OCI-LY1 (cell line): Measurements from ENCODE around the gene SPDYE6.

ENCODE experiments used
- H2AFZ ChIP-seq: fragments of 200-600 bp; sonication (generic), shearing (Covaris generic); 2 replicates; pipeline ENCODE4 v1.6.0; 2014; ENCODE audit warnings: antibody characterized with exemption, mild to moderate bottlenecking, low read length
- H3F3A ChIP-seq: fragments of 200-600 bp; sonication (generic), shearing (Covaris generic); 2 replicates; pipeline ENCODE4 v1.6.0; 2014; ENCODE audit warnings: mild to moderate bottlenecking, antibody characterized with exemption, low read length, moderate library complexity; ENCODE audit not compliant: insufficient read depth
- H3K27ac ChIP-seq: fragments of 200-600 bp; sonication (generic); 2 replicates; pipeline ENCODE4 v1.5.1; 2014; ENCODE audit warnings: low read length, mixed run types, mild to moderate bottlenecking, low read depth; ENCODE audit not compliant: poor library complexity, severe bottlenecking
- H3K27me3 ChIP-seq: fragments of 200-600 bp; sonication (generic); 2 replicates; pipeline ENCODE4 v1.6.0; 2014; ENCODE audit warnings: antibody characterized with exemption, mild to moderate bottlenecking, low read length, moderate library complexity; ENCODE audit not compliant: insufficient read depth
- H3K36me3 ChIP-seq: fragments of 200-600 bp; sonication (generic); 2 replicates; pipeline ENCODE4 v1.6.1; 2014; ENCODE audit warnings: mild to moderate bottlenecking, antibody characterized with exemption, low read length, moderate library complexity, mixed read lengths; ENCODE audit not compliant: insufficient read depth
- H3K4me1 ChIP-seq: fragments of 200-600 bp; sonication (generic); 2 replicates; pipeline ENCODE4 v1.5.1; 2014; ENCODE audit warnings: mild to moderate bottlenecking, low read length, moderate library complexity; ENCODE audit not compliant: insufficient read depth, severe bottlenecking
- H3K4me2 ChIP-seq: fragments of 200-600 bp; sonication (generic), shearing (Covaris generic); 2 replicates; pipeline ENCODE4 v1.6.1; 2014; ENCODE audit warnings: low read length
- H3K4me3 ChIP-seq: fragments of 200-600 bp; sonication (generic); 2 replicates; pipeline ENCODE4 v1.5.1; 2014; ENCODE audit warnings: low read length, low read depth, mild to moderate bottlenecking, mixed read lengths; ENCODE audit not compliant: poor library complexity, severe bottlenecking
- H3K79me2 ChIP-seq: fragments of 200-600 bp; shearing (Covaris generic); 2 replicates; pipeline ENCODE4 v1.6.1; 2016; ENCODE audit warnings: mixed run types, low read length, mixed read lengths; ENCODE audit not compliant: insufficient read depth
- H3K9ac ChIP-seq: fragments of 200-600 bp; sonication (generic), shearing (Covaris generic); 2 replicates; pipeline ENCODE4 v1.6.1; 2014; ENCODE audit warnings: mild to moderate bottlenecking, low read length, mixed read lengths
- H3K9me2 ChIP-seq: fragments of 200-600 bp; sonication (generic), shearing (Covaris generic); 2 replicates; pipeline ENCODE4 v1.6.1; 2014; ENCODE audit warnings: low read depth, mild to moderate bottlenecking, low read length, mixed read lengths
- H3K9me3 ChIP-seq: fragments of 200-600 bp; shearing (Covaris generic); 2 replicates; pipeline ENCODE4 v1.6.1; 2014; ENCODE audit warnings: low read length, mixed read lengths
- H4K20me1 ChIP-seq: fragments of 200-600 bp; sonication (generic), shearing (Covaris generic); 2 replicates; pipeline ENCODE4 v1.6.0; 2016; ENCODE audit warnings: mild to moderate bottlenecking, low read length; ENCODE audit not compliant: insufficient read depth
- EZH2 ChIP-seq: fragments of 200-600 bp; sonication (generic), shearing (Covaris generic); IDR thresholded peaks from 2 replicates; pipeline ENCODE4 v1.8.0; 2017; ENCODE audit warnings: borderline replicate concordance, mixed run types, mild to moderate bottlenecking, antibody characterized with exemption, low read length, moderate library complexity, mixed read lengths
- TF ChIP-seq, protein P1 (sequence below): fragments of 200-600 bp; sonication (generic), shearing (Covaris generic); IDR thresholded peaks from 2 replicates; pipeline ENCODE4 v1.5.1; 2017; ENCODE audit warnings: mild to moderate bottlenecking, antibody characterized with exemption, low read length, moderate library complexity, mixed read lengths

SPDYE6 gene

DNA sequence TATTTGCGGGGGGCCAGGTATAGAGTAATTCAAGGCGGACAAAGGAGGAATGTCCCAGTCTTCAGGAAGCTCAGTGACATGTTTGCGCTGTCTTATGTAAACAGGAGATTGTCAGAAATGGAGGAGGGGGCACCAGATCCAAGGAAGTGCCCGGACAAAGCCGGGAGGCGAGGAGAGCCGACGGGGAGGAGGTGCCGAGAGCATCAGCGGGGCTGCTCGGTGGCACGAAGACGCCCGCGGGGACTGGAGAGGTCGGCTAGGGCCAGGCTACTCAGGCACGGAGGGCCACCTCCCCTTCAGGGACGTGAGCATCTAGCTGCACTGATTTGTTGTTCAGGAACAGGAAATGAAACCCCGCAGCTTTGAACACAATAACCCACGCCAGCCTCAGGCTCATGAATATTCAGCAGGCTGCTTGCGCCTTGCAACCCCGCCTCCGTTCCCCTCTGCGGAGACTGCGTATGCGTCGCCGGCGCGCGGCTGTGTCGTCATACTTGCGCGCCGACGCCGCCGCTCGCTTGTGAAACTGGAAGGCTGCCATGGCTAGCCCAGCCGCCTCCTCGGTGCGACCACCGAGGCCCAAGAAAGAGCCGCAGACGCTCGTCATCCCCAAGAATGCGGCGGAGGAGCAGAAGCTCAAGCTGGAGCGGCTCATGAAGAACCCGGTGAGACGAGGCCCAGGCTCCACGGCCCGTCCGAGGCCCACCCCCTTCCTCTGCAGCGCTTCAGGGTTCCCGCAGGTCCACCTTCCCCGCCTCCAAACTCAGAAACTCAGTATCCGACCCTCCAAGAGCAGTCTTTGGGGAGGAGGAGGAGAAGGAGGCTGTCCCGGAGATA lies 39.8 kb upstream of the SPDYE6 start, which contains the start of gene PRKRIP1:
TSS of gene PRKRIP1 (plus strand) at position 491 of the 837 bp plus-strand sequence. CDS start at position 540, 49 bp downstream.
- H3K9me2 ChIP-seq: no peaks in the 10 kb centered on the region
- H3F3A ChIP-seq: no peaks in the 10 kb centered on the region
- no peaks in the 10 kb centered on the region for H3K27me3 ChIP-seq
- H3K4me1 ChIP-seq: peaks cover 17% of the 10 kb centered on the region
- no peak within 1 kb of the TSS for H2AFZ ChIP-seq
- peak within 1 kb of the TSS; percentile 77 for H3K4me3 ChIP-seq
- H3K36me3 ChIP-seq: peaks cover 56% of the 10 kb centered on the region
- H3K27ac ChIP-seq: peak within 1 kb of the TSS; percentile 68
- H3K9me3 ChIP-seq: no peaks in the 10 kb centered on the region
- TF ChIP-seq EZH2: no peak
- TF ChIP-seq, protein P1, sequence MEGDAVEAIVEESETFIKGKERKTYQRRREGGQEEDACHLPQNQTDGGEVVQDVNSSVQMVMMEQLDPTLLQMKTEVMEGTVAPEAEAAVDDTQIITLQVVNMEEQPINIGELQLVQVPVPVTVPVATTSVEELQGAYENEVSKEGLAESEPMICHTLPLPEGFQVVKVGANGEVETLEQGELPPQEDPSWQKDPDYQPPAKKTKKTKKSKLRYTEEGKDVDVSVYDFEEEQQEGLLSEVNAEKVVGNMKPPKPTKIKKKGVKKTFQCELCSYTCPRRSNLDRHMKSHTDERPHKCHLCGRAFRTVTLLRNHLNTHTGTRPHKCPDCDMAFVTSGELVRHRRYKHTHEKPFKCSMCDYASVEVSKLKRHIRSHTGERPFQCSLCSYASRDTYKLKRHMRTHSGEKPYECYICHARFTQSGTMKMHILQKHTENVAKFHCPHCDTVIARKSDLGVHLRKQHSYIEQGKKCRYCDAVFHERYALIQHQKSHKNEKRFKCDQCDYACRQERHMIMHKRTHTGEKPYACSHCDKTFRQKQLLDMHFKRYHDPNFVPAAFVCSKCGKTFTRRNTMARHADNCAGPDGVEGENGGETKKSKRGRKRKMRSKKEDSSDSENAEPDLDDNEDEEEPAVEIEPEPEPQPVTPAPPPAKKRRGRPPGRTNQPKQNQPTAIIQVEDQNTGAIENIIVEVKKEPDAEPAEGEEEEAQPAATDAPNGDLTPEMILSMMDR: no peak
- no peaks in the 10 kb centered on the region for H4K20me1 ChIP-seq
- H3K4me2 ChIP-seq: peak within 1 kb of the TSS; percentile 96
- peak within 1 kb of the TSS; percentile 82 for H3K9ac ChIP-seq
- peaks cover 10% of the 10 kb centered on the region; the same call in 1 of the 2 replicates for H3K79me2 ChIP-seq

DNA sequence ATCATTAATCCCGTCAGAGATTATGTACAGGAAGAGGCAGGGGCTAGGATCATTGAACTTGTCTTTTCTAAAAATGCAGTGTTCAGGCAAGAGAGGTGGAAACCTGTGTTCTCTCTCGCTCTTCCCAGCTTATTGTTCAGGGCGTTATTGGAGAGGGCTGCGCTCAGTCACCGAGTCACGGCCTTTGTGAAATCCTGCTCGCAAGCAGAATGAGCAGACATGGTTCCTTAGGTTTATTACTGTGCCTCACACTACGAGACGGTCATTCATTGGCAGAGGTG lies 39.3 kb upstream of the SPDYE6 start:
- no peak overlapping the region for H2AFZ ChIP-seq
- H3F3A ChIP-seq: no peaks in the 10 kb centered on the region
- H3K36me3 ChIP-seq: peaks cover 51% of the 10 kb centered on the region
- H3K27ac ChIP-seq: peak overlapping the region; percentile 68
- no peaks in the 10 kb centered on the region for H4K20me1 ChIP-seq
- TF ChIP-seq EZH2: no peak
- TF ChIP-seq, protein P1: no peak
- H3K9ac ChIP-seq: peak overlapping the region; percentile 82
- H3K79me2 ChIP-seq: peaks cover 10% of the 10 kb centered on the region; the same call in 1 of the 2 replicates
- no peaks in the 10 kb centered on the region for H3K9me2 ChIP-seq
- peak overlapping the region; percentile 77 for H3K4me3 ChIP-seq
- no peaks in the 10 kb centered on the region for H3K9me3 ChIP-seq
- H3K4me1 ChIP-seq: peaks cover 17% of the 10 kb centered on the region
- H3K27me3 ChIP-seq: no peaks in the 10 kb centered on the region
- peak overlapping the region; percentile 96 for H3K4me2 ChIP-seq

DNA sequence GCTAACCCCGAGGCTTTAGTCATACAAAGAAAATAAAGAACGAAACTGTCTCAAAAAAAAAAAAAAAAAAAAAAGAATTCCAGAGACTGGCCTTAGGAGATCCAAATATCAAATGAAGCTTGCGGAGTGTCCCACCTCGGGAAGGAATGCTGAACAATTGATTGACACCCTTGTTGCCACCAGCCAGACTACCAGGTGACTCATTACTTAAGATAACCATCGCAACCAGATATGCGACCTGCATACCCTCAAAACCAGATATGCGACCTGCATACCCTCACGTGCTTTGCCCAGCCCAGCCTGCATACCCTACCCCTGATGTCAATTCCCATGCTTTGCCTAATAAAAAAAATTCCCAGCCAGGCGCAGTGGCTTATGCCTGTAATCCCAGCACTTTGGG lies 37.2 kb upstream of the SPDYE6 start:
- H2AFZ ChIP-seq: no peak overlapping the region
- peaks cover 31% of the 10 kb centered on the region for H3K36me3 ChIP-seq
- H3K9me3 ChIP-seq: no peaks in the 10 kb centered on the region
- no peak overlapping the region for H3K4me2 ChIP-seq
- H3K27me3 ChIP-seq: no peaks in the 10 kb centered on the region
- H3K9ac ChIP-seq: no peak overlapping the region
- no peak overlapping the region for H3K4me3 ChIP-seq
- H3K9me2 ChIP-seq: no peaks in the 10 kb centered on the region
- no peaks in the 10 kb centered on the region; the same call in 1 of the 2 replicates for H3F3A ChIP-seq
- no peaks in the 10 kb centered on the region for H4K20me1 ChIP-seq
- no peak for TF ChIP-seq EZH2
- TF ChIP-seq, protein P1: no peak
- no peak overlapping the region for H3K27ac ChIP-seq
- peaks cover 10% of the 10 kb centered on the region; the same call in 1 of the 2 replicates for H3K79me2 ChIP-seq
- peaks cover 17% of the 10 kb centered on the region for H3K4me1 ChIP-seq
